Gastroesophageal sphincter (tissue), 3 donors: Measurements from ENCODE around the gene GRHPR.

Experiments
- EP300 ChIP-seq: sonication (generic); formaldehyde crosslinking; IDR thresholded peaks from one replicate; pipeline ENCODE4 v1.6.1; 2017; ENCODE audit warnings: antibody characterized with exemption, mild to moderate bottlenecking
- POLR2A ChIP-seq, 2 donors: fragments of 450-650 bp; IDR thresholded peaks; one replicate each; pipeline ENCODE4 v1.6.1; 2017; ENCODE audit warnings: antibody characterized with exemption in 2 of 2, mild to moderate bottlenecking in 2 of 2, moderate library complexity in 1 of 2
- POLR2AphosphoS5 ChIP-seq: sonication (generic); formaldehyde crosslinking; IDR thresholded peaks from one replicate; pipeline ENCODE4 v1.6.1; 2017; ENCODE audit warnings: antibody characterized with exemption
- TF ChIP-seq, protein P1 (sequence below), 4 experiments: fragments of 200-600 bp in 2 of 4; fragments of 450-650 bp in 2 of 4; sonication (generic) in 1 of 4; IDR thresholded peaks; one replicate each; pipeline ENCODE4 v1.5.1; 2017 to 2019; ENCODE audit warnings: antibody characterized with exemption in 4 of 4, mild to moderate bottlenecking in 2 of 4, moderate library complexity in 2 of 4

DNA sequence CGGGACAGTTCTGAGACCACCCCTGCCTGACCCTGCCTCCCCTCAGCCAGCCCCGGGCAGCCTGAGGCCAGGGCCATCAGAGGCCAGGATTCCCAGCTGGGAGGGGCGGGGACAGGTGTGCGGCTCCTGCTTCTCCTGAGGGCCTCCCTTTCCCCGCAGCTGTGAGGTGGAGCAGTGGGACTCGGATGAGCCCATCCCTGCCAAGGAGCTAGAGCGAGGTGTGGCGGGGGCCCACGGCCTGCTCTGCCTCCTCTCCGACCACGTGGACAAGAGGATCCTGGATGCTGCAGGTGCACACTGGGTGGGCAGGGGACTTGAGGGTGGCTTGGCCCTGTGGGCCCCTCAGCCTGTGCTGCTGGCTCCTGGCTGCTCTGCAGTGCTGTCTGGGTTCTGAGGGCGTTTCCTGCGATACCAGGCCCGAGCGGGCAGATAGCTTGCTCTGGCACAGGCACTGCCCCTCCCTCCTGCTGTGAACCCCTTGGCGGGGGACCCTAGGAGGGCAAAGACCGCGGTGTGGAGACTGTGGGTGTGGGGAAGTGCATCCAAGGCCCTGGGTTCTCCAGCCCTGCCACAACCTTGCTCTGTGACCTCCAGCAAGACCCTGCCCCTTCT, 2.3 kb downstream of the GRHPR start:
- TF ChIP-seq, protein P1, sequence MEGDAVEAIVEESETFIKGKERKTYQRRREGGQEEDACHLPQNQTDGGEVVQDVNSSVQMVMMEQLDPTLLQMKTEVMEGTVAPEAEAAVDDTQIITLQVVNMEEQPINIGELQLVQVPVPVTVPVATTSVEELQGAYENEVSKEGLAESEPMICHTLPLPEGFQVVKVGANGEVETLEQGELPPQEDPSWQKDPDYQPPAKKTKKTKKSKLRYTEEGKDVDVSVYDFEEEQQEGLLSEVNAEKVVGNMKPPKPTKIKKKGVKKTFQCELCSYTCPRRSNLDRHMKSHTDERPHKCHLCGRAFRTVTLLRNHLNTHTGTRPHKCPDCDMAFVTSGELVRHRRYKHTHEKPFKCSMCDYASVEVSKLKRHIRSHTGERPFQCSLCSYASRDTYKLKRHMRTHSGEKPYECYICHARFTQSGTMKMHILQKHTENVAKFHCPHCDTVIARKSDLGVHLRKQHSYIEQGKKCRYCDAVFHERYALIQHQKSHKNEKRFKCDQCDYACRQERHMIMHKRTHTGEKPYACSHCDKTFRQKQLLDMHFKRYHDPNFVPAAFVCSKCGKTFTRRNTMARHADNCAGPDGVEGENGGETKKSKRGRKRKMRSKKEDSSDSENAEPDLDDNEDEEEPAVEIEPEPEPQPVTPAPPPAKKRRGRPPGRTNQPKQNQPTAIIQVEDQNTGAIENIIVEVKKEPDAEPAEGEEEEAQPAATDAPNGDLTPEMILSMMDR (IDR thresholded peaks at IDR 0.05): no peak
- TF ChIP-seq EP300 (no peak), POLR2A (IDR thresholded peaks at IDR 0.05) (no peak), POLR2AphosphoS5 (no peak)
